ENCODE data around the gene ASTN2.

DNA sequence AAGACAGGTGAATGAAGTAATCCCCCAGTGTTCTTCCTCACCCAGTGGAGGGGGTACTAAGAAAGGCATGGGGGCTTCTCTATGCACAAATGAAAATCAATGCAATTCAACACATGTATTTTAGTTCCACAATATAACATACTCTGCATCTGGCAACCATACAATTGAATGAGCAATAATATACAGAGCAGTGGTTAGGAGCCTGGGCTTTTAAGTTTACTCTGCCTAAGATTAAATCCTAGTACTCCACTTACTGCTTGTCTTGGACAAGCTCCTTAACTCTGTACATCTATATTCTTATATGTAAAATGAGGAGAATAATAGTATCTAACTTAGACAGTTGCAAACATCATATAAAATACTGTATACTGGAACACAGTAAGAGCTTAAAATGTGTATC is 923.2 kb downstream of the ASTN2 start:
- no peak for TF ChIP-seq CTCF (IDR thresholded peaks at IDR 0.05)
- TF ChIP-seq EP300 (IDR thresholded peaks at IDR 0.05) = no peak
- no peak for TF ChIP-seq POLR2A (IDR thresholded peaks at IDR 0.05)

Measured in sigmoid colon (tissue), 4 donors.